ENCODE measurements around the gene ATE1. TPM values are rescaled to one million over a fixed set of nuclear protein-coding genes. Genes with fewer than 3 reads are reported as not detected.

ATE1 gene
- total and polyA plus RNA-seq, 2 experiments from 2014 or later = 17.4 to 24.5 TPM

DNA sequence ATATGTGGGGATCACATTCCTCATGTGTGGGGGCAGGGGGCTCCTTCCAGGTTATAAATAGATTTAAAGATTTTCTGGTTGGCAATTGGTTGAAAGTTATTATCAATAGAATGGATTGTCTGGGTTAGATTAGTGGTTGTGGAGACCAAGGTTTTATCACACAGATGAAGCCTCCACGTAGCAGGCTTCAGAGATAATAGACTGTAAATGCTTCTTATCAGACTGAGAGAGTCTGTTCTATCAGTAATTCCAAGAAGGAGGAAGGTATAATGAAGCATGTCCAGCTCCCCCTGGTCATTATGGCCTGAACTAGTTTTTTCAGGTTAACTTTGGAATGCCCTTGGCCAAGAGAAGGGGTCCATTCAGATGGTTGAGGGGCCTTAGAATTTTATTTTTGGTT lies 211.9 kb downstream of the ATE1 start (continued):
- TF ChIP-seq, protein P1, sequence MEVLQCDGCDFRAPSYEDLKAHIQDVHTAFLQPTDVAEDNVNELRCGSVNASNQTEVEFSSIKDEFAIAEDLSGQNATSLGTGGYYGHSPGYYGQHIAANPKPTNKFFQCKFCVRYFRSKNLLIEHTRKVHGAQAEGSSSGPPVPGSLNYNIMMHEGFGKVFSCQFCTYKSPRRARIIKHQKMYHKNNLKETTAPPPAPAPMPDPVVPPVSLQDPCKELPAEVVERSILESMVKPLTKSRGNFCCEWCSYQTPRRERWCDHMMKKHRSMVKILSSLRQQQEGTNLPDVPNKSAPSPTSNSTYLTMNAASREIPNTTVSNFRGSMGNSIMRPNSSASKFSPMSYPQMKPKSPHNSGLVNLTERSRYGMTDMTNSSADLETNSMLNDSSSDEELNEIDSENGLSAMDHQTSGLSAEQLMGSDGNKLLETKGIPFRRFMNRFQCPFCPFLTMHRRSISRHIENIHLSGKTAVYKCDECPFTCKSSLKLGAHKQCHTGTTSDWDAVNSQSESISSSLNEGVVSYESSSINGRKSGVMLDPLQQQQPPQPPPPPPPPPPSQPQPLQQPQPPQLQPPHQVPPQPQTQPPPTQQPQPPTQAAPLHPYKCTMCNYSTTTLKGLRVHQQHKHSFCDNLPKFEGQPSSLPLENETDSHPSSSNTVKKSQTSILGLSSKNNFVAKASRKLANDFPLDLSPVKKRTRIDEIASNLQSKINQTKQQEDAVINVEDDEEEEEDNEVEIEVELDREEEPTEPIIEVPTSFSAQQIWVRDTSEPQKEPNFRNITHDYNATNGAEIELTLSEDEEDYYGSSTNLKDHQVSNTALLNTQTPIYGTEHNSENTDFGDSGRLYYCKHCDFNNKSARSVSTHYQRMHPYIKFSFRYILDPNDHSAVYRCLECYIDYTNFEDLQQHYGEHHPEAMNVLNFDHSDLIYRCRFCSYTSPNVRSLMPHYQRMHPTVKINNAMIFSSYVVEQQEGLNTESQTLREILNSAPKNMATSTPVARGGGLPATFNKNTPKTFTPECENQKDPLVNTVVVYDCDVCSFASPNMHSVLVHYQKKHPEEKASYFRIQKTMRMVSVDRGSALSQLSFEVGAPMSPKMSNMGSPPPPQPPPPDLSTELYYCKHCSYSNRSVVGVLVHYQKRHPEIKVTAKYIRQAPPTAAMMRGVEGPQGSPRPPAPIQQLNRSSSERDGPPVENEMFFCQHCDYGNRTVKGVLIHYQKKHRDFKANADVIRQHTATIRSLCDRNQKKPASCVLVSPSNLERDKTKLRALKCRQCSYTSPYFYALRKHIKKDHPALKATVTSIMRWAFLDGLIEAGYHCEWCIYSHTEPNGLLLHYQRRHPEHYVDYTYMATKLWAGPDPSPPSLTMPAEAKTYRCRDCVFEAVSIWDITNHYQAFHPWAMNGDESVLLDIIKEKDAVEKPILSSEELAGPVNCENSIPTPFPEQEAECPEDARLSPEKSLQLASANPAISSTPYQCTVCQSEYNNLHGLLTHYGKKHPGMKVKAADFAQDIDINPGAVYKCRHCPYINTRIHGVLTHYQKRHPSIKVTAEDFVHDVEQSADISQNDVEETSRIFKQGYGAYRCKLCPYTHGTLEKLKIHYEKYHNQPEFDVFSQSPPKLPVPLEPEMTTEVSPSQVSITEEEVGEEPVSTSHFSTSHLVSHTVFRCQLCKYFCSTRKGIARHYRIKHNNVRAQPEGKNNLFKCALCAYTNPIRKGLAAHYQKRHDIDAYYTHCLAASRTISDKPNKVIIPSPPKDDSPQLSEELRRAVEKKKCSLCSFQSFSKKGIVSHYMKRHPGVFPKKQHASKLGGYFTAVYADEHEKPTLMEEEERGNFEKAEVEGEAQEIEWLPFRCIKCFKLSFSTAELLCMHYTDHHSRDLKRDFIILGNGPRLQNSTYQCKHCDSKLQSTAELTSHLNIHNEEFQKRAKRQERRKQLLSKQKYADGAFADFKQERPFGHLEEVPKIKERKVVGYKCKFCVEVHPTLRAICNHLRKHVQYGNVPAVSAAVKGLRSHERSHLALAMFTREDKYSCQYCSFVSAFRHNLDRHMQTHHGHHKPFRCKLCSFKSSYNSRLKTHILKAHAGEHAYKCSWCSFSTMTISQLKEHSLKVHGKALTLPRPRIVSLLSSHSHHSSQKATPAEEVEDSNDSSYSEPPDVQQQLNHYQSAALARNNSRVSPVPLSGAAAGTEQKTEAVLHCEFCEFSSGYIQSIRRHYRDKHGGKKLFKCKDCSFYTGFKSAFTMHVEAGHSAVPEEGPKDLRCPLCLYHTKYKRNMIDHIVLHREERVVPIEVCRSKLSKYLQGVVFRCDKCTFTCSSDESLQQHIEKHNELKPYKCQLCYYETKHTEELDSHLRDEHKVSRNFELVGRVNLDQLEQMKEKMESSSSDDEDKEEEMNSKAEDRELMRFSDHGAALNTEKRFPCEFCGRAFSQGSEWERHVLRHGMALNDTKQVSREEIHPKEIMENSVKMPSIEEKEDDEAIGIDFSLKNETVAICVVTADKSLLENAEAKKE (CRISPR knock-in tag; IDR thresholded peaks at IDR 0.05) = no peak
- TF ChIP-seq POLR2AphosphoS5 (IDR thresholded peaks at IDR 0.05; ENCODE audit: low read depth) (no peak), ZNF331 (CRISPR knock-in tag; IDR thresholded peaks at IDR 0.05; ENCODE audit: low read depth) (no peak), STAT1 (IDR thresholded peaks at IDR 0.05; ENCODE audit: unreplicated experiment) (no peak)
- TF ChIP-seq, protein P2, sequence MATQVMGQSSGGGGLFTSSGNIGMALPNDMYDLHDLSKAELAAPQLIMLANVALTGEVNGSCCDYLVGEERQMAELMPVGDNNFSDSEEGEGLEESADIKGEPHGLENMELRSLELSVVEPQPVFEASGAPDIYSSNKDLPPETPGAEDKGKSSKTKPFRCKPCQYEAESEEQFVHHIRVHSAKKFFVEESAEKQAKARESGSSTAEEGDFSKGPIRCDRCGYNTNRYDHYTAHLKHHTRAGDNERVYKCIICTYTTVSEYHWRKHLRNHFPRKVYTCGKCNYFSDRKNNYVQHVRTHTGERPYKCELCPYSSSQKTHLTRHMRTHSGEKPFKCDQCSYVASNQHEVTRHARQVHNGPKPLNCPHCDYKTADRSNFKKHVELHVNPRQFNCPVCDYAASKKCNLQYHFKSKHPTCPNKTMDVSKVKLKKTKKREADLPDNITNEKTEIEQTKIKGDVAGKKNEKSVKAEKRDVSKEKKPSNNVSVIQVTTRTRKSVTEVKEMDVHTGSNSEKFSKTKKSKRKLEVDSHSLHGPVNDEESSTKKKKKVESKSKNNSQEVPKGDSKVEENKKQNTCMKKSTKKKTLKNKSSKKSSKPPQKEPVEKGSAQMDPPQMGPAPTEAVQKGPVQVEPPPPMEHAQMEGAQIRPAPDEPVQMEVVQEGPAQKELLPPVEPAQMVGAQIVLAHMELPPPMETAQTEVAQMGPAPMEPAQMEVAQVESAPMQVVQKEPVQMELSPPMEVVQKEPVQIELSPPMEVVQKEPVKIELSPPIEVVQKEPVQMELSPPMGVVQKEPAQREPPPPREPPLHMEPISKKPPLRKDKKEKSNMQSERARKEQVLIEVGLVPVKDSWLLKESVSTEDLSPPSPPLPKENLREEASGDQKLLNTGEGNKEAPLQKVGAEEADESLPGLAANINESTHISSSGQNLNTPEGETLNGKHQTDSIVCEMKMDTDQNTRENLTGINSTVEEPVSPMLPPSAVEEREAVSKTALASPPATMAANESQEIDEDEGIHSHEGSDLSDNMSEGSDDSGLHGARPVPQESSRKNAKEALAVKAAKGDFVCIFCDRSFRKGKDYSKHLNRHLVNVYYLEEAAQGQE (IDR thresholded peaks at IDR 0.05; ENCODE audit: unreplicated experiment) = no peak

DNA sequence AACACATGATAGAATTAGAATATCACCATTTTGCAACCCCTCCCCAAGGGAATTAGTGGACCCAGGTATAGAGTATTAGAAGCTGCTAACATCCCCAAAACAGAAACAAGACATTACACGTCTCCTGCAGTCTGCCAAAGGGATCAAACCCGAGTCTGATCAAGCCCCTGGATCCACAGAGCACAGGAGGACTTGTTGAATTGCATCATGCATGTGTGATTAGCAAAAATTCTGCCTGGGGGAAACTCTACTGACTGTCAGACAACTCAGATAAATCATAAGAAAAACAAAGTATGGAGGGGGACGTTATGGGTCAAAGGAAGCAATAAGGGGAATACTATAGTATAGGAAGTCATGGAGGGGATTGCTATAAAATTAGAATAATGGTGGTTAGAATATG lies 212.8 kb downstream of the ATE1 start:
- Histone ChIP-seq H3K4me2 (no peak overlapping the region), H3K36me3 (ENCODE audit: insufficient read depth) (no peaks in the 10 kb centered on the region), H3K4me1 (ENCODE audit: insufficient read depth) (peaks cover 11% of the 10 kb centered on the region), H4K20me1 (replicated peaks; ENCODE audit: insufficient read depth) (no peaks in the 10 kb centered on the region), H3K9me2 (ENCODE audit: insufficient read depth) (no peaks in the 10 kb centered on the region), H3K27me3 (ENCODE audit: insufficient read depth) (no peaks in the 10 kb centered on the region), H2AFZ (no peak overlapping the region), H3K27ac (ENCODE audit: low read depth) (no peak overlapping the region), H3F3A (replicated peaks; ENCODE audit: low read depth) (no peaks in the 10 kb centered on the region), H3K4me3 (no peak overlapping the region), H3K79me2 (replicated peaks; ENCODE audit: insufficient read depth) (no peaks in the 10 kb centered on the region)
- Mint-ChIP-seq H3K4me1 (peaks cover 11% of the 10 kb centered on the region), H3K36me3 (ENCODE audit: low read depth) (peaks cover 3% of the 10 kb centered on the region), H3K27me3 (ENCODE audit: insufficient read depth, low read depth, poor library complexity) (peaks cover 8% of the 10 kb centered on the region), H3K27ac (no peak overlapping the region), H3K9me3 (peaks cover 21% of the 10 kb centered on the region), H3K4me3 (no peak overlapping the region)
- TF ChIP-seq, protein P2 (IDR thresholded peaks at IDR 0.05; ENCODE audit: unreplicated experiment) = no peak
- TF ChIP-seq, protein P3, sequence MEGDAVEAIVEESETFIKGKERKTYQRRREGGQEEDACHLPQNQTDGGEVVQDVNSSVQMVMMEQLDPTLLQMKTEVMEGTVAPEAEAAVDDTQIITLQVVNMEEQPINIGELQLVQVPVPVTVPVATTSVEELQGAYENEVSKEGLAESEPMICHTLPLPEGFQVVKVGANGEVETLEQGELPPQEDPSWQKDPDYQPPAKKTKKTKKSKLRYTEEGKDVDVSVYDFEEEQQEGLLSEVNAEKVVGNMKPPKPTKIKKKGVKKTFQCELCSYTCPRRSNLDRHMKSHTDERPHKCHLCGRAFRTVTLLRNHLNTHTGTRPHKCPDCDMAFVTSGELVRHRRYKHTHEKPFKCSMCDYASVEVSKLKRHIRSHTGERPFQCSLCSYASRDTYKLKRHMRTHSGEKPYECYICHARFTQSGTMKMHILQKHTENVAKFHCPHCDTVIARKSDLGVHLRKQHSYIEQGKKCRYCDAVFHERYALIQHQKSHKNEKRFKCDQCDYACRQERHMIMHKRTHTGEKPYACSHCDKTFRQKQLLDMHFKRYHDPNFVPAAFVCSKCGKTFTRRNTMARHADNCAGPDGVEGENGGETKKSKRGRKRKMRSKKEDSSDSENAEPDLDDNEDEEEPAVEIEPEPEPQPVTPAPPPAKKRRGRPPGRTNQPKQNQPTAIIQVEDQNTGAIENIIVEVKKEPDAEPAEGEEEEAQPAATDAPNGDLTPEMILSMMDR (conservative IDR thresholded peaks at IDR 0.05; ENCODE audit: low read depth in 2 of 2) = no peak
- DNase-seq (ENCODE audit: low spot score) (no peak), ATAC-seq (no peak)

Measured in GM23338 (cell line).